ENCODE measurements around the gene TTC7B.

- TF ChIP-seq, protein P1, sequence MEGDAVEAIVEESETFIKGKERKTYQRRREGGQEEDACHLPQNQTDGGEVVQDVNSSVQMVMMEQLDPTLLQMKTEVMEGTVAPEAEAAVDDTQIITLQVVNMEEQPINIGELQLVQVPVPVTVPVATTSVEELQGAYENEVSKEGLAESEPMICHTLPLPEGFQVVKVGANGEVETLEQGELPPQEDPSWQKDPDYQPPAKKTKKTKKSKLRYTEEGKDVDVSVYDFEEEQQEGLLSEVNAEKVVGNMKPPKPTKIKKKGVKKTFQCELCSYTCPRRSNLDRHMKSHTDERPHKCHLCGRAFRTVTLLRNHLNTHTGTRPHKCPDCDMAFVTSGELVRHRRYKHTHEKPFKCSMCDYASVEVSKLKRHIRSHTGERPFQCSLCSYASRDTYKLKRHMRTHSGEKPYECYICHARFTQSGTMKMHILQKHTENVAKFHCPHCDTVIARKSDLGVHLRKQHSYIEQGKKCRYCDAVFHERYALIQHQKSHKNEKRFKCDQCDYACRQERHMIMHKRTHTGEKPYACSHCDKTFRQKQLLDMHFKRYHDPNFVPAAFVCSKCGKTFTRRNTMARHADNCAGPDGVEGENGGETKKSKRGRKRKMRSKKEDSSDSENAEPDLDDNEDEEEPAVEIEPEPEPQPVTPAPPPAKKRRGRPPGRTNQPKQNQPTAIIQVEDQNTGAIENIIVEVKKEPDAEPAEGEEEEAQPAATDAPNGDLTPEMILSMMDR (IDR thresholded peaks at IDR 0.05), result no peak
- TF ChIP-seq POLR2AphosphoS5 (IDR thresholded peaks at IDR 0.05), result no peak
- TF ChIP-seq POLR2A (IDR thresholded peaks at IDR 0.05), result no peak
- no peak for TF ChIP-seq EP300 (IDR thresholded peaks at IDR 0.05)
Measured at GRCh38 chr14:90830931-90831701, 14.9 kb upstream of the TTC7B start.
